C4-2B (cell line): Measurements from ENCODE around the gene LRIG1.
A peak's percentile ranks its signal among the peaks of the same experiment; 100 is the strongest.

ENCODE experiments used
- H3K27ac ChIP-seq: fragments of 450-650 bp; 2 replicates; pipeline ENCODE4 v1.5.1; 2017
- ZFX ChIP-seq: fragments of 450-650 bp; IDR thresholded peaks from 2 replicates; pipeline ENCODE4 v1.6.1; 2017
- TF ChIP-seq, protein P1 (sequence below): fragments of 450-650 bp; conservative IDR thresholded peaks from 2 replicates; pipeline ENCODE4 v1.5.1; 2017; ENCODE audit warnings: mild to moderate bottlenecking

LRIG1 gene

DNA sequence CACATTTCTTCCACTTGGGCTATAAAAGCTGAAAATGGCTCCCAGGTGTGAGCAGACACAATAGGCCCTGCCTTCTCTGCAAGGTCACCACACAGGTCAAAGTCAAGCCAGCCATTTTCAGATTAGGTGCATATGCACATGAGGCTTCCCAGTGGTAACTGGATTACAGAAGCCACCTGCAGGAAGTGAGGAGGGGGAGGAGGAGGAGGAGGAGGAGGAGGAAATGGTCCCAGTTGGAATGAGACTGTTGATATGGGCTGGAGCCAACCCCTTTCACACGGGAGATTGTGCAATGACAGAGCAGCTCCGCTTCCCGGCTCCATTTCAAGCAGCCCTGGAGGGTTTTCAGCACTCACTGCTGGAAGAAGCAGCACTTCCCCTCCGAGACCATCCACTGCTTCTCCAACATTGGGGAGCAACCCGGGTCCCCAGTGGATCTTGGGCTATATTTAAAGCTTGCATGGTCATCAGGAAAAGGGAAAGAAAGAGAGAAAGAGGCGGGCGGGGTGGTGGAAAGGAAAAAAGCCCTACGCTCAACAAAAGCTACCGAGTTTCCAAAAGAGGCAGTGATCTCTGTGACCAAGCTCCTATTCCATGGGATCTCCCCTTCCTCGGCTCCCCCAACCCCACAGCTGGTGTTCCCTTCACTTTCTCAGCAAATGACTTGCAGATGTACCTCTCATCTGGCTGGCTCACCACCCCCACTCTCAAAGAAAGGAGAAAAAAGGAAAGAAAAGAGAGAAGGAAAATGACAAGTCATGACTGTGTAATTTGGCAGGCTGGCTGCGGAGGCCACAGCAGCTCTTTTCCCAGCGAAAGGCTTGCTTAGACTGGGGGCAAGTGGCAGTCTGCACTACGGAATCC, 58.3 kb downstream of the LRIG1 start:
- no peak for TF ChIP-seq ZFX
- TF ChIP-seq, protein P1, sequence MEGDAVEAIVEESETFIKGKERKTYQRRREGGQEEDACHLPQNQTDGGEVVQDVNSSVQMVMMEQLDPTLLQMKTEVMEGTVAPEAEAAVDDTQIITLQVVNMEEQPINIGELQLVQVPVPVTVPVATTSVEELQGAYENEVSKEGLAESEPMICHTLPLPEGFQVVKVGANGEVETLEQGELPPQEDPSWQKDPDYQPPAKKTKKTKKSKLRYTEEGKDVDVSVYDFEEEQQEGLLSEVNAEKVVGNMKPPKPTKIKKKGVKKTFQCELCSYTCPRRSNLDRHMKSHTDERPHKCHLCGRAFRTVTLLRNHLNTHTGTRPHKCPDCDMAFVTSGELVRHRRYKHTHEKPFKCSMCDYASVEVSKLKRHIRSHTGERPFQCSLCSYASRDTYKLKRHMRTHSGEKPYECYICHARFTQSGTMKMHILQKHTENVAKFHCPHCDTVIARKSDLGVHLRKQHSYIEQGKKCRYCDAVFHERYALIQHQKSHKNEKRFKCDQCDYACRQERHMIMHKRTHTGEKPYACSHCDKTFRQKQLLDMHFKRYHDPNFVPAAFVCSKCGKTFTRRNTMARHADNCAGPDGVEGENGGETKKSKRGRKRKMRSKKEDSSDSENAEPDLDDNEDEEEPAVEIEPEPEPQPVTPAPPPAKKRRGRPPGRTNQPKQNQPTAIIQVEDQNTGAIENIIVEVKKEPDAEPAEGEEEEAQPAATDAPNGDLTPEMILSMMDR: no peak
- H3K27ac ChIP-seq: peak overlapping the region; percentile 83

DNA sequence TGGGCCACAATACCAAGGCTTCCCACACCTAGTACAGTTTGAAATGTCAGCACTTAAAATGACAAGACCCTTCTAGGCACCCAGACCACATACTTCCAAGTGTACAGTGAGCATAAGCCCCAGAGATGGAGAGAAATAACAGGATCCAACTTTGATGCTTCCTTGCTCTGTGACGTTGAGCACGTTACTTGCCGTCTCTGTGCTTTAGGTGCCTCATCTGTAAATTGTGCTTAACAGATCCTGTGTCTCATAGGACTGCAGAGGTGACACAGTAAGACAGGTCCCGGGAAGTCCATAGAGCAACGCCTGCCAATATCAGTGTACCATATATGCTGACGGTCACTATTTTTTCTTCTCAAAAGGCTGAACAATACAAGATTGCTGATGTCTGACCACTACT, 59.1 kb downstream of the LRIG1 start:
- no peak for TF ChIP-seq ZFX
- TF ChIP-seq, protein P1: no peak
- peak overlapping the region; percentile 83 for H3K27ac ChIP-seq

GRCh38 chr3:66441129-66441528, 59.7 kb downstream of the LRIG1 start:
- H3K27ac ChIP-seq: peak overlapping the region; percentile 83
- TF ChIP-seq, protein P1: no peak
- no peak for TF ChIP-seq ZFX

- no peak for TF ChIP-seq ZFX
- TF ChIP-seq, protein P1: no peak
- H3K27ac ChIP-seq: no peak overlapping the region
Measured at GRCh38 chr3:66439666-66440344, 61.0 kb downstream of the LRIG1 start.

- no peak overlapping the region for H3K27ac ChIP-seq
- TF ChIP-seq, protein P1: no peak
- no peak for TF ChIP-seq ZFX
Measured at GRCh38 chr3:66438046-66438445, 62.8 kb downstream of the LRIG1 start.

GRCh38 chr3:66437341-66437929, 63.4 kb downstream of the LRIG1 start:
- peak overlapping the region; percentile 6; the same call in 1 of the 2 replicates for H3K27ac ChIP-seq
- TF ChIP-seq, protein P1: no peak
- TF ChIP-seq ZFX: no peak

DNA sequence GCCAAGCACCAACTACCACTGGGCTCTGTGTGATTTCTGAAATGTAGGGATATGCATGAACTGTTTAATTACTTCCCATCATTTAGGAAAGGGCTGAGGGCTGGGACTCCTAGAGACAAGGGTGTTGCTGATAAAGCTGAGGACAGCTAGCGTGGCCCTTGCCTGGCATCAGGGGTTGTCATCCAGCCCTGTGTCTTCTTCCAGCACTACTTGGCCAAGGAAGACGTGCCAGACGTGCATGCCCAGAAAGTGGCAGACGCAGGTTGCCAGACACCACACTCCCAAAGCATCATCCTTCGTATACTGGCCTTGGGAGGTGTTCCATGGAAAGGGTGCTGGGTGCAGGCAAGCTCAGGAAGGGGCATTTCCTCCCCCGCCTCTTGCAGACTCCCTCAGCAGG, 64.8 kb downstream of the LRIG1 start:
- TF ChIP-seq, protein P1: no peak
- no peak for TF ChIP-seq ZFX
- H3K27ac ChIP-seq: no peak overlapping the region
